GM18511 (cell line): ENCODE results near the gene CEL.
"Not testable (repeated sequence)": the region's sequence is repeated elsewhere in the genome, so short reads cannot be mapped to it uniquely, and the experiment has no call there.

Experiments
- ATAC-seq: cut with Tn5 transposase; IDR thresholded peaks from one replicate; pipeline ENCODE4 v1.9.1; 2021; ENCODE audit warnings: mild to moderate bottlenecking, moderate library complexity; ENCODE audit not compliant: unreplicated experiment

Gene CEL

DNA sequence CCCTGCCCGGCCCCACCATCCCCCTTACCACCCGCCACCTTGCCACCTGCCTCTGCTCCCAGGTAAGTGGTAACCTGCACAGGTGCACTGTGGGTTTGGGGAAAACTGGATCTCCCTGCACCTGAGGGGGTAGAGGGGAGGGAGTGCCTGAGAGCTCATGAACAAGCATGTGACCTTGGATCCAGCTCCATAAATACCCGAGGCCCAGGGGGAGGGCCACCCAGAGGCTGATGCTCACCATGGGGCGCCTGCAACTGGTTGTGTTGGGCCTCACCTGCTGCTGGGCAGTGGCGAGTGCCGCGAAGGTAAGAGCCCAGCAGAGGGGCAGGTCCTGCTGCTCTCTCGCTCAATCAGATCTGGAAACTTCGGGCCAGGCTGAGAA is at the start of gene CEL:
Gene CEL, plus strand, starts transcription at position 218 of the 382 bp plus-strand sequence. Its CDS starts 22 bp downstream, at position 240.
- not testable (repeated sequence) for ATAC-seq

DNA sequence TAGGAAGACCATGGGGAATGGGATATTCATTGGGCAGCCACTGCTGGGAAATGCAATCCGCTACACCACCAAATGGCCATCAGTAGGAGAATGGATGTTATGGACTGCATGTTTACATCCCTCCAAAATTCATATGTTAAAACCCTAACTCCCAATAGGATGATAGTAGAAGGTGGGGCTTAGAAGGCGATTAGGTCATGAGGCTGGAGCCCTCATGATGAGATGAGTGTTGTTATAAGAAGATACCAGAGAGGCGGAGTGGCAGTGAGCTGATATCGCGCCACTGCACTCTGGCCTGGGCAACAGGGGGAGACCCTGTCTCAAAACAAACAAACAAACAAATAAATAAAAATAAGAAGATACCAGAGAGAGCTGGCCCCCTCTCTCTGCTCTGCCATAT is 47.1 kb upstream of the CEL start:
- ATAC-seq = no peak

DNA sequence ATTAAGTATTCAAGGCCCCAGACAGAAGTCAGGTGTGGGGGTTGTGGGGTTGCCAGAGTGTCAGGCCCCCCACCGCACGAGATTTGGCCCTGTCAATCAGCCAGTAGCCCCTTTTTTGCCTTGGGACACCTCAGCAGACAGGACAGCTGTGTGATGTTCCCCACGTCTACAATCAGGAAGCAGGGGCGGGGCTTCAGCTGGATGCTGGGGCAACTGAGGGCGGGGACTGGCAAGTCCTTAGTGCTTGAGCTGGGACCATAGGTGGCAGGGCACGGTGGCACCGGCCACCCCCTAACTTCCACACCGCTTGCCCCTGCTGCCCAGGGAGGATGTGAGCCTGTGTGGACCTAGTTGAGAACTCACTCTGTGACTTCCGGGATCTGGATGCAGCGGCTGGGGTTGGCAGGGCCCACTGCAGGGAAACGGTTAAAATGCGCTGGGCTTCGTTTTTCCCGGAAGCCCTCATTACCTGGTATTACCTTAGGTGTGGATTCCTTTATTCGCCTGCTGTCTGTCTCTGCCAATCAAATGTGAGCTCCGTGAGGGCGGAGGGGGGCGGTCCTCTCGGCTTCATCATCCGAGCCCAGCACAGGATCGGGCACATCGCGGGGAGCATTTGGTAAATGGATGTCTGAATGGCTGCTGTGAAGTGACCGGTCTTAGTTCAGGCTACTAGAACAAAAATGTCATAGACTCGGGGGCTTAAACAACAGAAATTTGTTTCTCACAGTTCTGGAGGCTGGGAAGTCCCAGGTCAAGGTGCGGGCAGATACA is 38.5 kb upstream of the CEL start:
- no peak for ATAC-seq

DNA sequence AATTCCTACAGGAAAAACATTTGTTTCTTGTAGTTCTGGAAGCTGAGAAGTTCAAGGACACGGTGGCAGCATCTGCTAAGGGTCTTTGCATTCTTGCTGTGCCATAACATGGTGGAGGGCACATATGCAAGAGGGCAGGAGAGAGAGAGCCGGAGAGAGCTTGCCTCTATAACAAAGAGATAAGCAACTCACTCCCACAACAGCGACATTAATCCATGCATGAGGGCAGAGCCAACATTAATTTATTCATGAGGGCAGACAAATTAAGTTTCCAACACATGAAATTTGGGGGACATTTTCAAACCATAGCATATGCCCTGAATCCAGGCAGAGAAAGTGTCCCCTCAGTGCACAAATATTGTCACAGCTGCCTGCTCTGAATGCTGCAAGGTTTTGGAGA is 35.4 kb upstream of the CEL start:
- no peak for ATAC-seq

DNA sequence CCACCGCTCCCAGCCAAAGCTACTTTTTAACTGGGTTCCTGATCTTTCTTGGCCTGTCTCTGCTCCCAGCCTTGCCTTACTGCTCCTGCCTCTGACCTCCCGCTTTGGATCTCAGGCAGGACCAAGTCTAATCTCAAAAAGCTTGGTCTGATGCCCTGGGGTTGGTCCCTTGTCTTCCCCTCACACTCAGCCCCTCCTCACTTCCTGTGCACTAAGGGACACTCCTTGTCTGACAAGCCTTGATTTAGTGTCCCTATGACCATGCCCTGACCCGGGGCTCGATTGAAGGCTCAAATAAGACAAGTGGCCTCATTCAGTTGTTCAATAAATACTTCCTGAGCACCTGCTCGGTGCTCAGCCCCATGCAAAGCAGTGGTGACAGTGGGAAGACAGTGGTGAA is 34.6 kb upstream of the CEL start:
- ATAC-seq = no peak

DNA sequence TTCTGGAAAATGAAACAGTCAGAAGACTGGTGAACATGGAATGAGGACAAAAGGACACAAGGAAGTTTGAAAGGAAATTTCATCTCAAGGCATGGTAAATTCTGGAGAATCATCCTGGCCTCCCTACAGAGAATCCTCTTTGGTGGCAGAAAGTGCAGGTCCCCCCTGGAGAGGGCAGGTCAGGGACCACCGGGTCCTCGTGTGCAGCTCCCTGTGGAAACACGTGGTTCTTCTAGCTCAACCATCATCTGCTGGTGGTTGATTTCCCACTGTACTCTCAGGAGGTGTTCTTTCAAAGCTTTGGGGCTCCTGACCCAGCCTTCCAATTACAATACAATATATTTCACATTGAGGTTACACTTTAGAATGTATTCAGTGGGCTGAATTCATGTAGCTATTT is 33.6 kb upstream of the CEL start:
- no peak for ATAC-seq

DNA sequence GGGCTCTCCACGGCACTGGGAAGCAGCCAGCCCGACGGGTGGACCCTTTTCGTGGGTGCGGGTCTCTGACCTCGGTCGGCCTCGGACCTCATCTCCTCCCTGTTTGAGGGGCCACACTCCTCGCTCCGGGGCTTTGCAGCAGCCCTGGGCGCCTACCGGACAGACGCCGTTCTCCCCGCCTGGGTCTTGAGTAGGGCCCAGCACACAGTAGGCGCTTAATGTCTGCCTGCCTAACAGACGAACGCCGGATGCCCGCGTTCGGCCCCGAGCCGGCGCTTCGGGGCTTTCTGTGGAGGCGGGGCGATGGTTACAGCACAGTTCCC is 31.8 kb upstream of the CEL start:
- ATAC-seq = peak; percentile 8

DNA sequence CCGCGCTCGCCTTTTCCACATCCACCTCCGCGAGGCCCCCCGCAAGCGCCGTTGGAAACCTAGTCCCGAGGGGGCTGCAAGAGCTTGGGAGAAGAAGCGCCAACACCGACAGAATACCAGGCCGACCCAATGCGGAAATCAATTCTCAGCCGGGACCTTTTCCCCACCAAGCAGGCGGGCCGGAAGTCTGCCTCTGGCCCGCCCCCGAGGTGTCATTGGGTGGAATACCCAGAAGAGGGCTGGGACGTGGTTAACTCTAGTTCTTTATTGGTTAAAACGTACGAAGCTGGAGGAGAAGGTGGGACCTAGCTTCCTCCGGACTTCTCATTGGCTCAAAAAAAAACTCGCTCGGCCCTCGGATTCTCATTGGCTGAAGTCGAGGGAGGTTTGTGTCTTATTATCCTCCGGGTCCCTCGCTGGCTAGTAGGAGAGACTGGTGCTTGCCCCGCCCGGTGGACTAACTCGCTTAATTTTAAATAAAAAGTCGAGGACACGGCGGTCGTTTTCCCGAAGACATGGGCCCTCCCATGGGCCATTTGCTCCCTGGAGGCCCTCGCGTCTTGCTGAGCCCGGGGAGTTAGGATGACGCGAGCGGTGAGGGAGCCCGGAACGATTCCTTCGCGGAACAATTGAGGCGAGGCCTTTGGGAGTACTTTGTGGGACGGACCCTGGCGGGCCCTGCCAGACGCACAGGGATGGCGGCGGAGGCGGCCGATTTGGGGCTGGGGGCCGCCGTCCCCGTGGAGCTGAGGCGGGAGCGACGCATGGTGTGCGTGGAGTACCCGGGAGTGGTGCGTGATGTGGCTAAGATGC is 31.3 kb upstream of the CEL start, which contains the start of gene GTF3C5:
Gene GTF3C5, plus strand, starts transcription at position 681 of the 813 bp plus-strand sequence. Its CDS starts 15 bp downstream, at position 696.
- ATAC-seq = peak; percentile 96

DNA sequence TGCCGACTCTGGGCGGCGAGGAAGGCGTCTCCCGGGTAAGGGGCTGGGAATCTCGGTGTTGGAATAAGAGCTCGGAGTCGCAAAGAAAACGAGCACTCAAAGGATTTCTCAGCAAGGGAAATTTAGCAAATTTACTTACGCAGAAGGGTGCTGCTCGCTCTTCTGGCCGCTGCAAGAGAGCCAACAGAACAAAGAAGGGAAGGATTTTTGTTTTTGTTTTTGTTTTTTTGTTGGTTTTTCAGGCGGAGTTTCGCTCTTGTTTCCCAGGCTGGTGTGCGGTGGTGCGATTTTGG is 30.7 kb upstream of the CEL start:
- no peak for ATAC-seq

DNA sequence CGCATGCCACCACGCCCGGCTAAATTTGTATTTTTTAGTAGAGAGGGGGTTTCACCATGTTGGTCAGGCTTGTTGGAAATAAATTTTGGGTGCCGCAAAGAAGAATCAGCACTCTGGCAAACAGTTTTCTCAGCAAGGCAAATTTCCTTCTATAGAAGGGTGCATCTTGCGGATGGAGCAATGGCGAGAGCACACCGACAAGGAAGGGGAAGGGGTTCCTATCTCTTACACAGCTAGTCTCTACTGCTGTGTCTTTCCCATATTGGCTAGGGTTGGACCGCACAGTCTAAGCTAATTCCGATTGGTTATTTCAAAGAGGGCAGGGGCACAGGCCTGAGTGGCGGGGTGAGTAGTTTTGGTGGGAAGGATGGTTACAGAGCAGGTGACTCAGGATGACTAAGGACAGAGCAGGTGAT is 30.3 kb upstream of the CEL start:
- no peak for ATAC-seq

DNA sequence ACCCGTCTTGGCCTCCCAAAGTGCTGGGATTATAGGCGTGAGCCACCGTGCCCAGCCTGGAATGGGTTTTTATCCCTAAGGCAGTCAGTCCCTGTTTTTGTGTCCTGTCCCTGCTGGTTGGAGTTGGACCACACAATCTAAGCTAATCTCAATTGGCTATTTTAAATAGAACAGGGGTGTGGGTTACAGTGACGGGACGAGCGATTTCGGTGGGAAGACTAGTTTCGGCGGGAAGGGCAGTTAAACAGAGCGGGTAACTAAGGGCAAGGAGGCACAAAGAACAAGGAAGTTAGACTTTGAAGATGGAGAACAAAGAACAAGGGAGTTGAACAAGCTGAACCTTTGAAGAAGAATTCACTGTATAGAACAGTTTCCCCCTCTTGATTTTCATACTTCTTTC is 29.6 kb upstream of the CEL start:
- ATAC-seq = no peak

DNA sequence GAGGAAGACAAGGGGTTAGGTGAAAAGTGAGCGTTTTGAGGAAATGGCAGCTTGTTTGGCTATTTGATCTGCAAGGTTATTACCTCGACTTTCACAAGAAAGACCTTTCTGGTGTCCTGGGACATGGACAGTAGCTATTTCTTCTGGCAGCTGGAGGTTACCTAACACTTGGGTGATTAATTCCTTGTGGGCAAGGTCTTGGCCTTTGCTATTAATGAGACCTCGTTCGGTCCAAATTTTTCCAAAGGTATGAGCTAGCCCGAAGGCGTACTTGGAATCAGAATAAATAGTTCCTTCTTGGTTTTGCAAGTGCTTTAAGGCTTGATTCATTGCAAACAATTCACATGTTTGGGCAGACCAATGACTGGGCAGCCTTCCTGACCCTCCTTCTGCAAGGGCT is 26.1 kb upstream of the CEL start:
- no peak for ATAC-seq

DNA sequence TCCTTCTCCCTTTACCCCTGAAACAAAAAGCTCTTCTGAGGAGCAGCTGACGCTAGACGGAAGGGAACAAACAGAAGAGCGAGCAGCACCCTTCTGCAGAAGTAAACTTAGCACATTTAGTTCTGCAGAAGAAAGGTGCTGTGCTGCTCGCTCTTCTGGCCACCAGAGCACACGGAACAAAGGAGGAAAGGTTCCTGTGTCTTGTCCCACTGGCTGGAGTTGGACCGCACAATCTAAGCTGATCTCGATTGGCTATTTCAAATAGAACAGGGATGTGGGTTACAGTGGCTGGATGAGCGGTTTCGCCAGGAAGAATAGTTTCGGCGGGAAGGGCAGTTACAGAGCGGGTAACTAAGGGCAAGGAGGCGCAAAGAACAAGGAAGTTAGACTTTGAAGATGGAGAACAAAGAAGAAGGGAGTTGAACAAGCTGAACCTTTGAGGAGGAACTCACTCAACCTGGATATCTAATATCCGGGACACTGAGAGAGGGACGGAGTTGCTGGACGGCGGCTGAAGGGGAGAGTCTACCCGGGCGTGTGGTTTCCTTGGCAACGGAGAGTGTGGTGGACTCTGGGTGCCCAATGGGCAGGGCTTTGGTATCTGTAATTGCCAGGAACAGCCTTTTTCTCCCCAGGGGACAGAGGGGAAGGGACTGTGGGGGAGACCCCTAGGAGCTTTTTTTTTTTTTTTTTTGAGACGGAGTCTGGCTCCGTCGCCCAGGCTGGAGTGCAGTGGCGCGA is 23.8 kb upstream of the CEL start:
- no peak for ATAC-seq

DNA sequence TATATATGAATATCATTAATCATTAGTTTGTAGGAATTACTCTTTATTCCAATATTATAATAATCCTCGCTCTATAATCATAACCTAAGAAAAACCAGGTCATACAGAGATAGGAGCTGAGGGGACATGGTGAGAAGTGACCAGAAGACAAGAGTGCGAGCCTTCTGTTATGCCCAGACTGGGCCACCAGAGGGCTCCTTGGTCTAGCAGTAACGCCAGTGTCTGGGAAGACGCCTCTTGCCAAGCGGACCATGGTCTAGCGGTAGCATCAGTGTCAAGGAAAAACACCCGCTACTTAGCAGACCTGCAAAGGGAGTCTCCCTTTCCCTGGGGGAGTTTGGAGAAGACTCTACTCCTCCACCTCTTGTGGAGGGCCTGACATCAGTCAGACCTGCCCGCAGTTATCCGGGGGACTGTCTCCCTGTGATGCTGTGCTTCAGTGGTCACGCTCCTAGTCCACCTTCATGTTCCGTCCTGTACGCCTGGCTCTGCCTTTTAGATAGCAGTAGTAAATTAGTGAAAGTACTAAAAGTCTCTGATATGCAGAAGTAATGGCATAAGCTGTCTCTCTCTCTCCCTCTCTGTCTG is 20.8 kb upstream of the CEL start:
- ATAC-seq = not testable (repeated sequence)

DNA sequence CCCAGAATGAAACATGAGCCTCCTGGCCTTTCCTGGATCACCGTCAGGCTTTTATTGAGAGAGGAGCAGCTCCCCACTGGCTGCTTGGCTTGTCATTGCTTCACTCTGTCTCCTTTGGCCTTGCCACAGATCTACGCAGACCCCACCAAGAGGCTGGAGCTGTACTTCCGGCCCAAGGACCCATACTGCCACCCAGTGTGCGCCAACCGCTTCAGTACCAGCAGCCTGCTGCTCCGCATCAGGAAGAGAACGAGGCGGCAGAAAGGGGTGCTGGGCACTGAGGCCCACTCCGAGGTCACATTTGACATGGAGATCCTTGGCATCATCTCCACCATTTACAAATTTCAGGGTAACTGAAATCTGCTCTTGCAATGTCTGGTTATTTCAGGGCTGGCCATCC is 19.8 kb upstream of the CEL start:
- ATAC-seq = no peak

DNA sequence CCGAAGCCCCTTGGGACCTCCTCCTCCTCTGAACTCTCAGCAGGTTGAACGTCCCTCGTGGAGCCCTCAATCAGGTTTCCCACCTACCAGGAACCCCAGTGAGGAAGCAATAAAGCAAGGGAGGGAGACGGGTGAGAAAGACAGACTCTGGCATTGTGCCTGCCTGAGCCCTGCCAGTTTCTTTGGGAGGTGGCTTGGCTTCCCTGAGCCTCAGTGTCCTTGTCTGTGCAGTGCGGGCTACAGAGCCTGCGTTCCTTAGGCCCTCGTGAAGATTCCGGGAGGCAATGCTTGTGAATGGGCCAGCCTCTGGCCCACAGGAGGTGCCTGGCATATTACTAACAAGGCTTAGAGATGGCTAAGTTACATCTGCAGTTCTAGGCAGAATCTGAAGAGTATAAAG is 19.1 kb upstream of the CEL start:
- ATAC-seq = no peak

DNA sequence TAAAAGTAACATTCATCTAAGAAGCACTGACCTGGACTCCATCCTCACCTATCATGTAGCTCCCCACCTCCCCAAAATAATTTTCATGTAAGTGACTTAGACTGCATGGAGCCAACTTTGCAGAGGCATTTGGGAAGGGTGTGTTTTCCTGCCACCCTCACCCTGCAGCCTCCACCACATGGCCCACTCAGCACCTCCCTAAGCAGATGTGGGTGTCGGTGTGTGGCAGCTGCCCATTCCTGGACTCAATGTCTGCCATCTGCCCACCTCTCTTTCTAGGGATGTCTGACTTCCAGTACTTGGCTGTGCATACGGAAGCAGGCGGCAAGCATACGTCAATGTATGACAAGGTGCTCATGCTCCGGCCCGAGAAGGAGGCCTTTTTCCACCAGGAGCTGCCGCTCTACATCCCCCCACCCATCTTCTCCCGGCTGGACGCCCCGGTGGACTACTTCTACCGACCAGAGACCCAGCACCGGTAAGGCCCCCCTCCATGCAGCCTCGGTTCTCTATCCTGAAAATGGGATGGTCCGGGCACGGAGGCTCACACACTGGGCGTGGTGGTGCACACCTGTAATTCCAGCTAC is 18.2 kb upstream of the CEL start:
- no peak for ATAC-seq

DNA sequence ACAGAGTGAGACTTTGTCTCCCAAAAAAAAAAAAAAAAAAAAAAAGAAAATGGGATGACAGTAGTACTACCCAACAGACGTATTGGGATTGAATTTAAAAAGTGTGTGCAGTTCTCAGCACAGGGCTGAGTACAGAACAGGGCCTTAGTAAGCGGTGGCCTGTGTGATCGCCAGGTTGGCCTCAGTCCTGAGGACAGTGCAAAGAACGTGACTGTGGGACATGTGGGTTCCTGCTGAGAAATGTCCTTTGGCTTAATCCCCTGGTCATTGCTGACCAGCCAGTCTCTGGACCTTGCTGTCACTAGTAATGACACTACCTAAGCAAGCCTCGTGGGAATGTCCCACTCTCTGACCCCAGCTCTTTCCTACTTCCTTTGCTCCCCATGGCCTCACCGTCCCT is 17.7 kb upstream of the CEL start:
- no peak for ATAC-seq

DNA sequence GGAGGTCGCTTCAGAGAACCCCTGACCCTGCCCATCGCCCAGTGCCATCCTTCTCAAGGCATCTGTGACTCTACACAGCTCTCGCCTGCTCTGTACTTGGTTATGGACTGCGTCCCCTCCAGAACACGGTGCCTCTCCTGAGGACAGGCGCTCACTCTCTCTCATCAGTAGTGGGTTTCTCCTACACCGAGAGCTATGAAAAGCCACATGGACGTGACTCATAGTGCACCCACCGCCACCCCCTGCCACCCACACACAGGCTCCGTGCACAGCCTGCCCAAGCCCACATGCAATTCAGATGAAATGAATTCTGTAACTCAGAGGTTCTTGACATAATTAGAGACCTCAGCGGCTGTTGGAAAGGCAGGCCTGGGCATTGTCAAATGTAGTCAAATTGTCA is 17.1 kb upstream of the CEL start:
- ATAC-seq = no peak

DNA sequence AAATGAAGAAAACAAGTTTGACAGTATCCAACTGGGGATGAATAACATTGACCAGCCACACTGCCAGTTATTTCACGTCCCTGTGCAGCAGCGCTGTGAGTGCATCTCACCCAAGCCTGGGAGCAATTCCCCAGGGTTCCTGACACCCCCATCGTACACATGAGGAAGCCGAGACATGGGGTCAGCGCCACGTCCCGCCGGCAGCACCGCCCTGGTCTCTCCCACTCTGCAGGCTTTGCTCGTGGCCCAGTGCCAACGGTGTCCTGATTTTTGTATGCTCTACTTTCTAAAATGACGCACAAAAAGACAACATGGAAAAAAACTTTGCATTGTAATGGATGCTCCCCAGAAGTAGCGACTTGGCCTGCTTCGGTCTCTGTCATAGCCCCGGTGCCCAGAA is 16.6 kb upstream of the CEL start:
- no peak for ATAC-seq

DNA sequence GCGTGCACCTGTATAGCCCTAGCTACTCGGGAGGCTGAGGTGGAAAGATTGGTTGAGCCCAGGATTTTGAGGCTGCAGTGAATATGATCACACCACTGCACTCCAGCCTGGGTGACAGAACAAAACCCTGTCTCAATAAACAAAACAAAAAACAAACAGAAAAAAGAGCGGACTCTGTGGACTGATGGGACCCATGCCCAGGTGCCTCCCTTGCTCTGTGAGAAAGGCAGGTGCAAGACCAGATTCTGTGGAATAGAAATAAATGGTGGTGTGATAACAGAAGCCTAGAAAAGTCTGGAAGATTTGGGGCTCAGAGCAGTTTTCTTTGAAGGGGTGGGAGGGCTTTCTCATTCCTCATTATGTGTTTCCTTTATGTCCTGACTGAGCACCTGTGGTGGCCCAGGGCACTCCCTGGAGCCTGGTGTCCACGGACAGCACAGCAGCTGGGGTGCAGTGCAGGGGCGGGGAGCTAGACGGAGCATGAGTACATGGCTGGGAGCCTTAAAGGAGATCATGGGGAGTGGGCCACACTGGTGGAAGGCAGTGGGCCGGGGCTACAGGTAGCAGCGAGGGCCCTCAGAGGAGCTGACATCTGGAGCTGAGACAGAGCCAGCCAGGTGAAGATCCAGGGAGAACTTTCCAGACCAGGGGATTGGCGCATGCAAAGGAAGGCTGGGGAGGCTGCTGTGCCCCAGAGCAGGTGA is 15.4 kb upstream of the CEL start:
- ATAC-seq = no peak
